GM18519 (cell line): Measurements from ENCODE around the gene PPP3R2.

Experiments used
- ATAC-seq: cut with Tn5 transposase; IDR thresholded peaks from one replicate; pipeline ENCODE4 v1.9.1; 2021; ENCODE audit warnings: mild to moderate bottlenecking, moderate library complexity; ENCODE audit not compliant: unreplicated experiment, low FRiP score

The PPP3R2 gene

GRCh38 chr9:101543098-101543735, 51.6 kb downstream of the PPP3R2 start:
- no peak for ATAC-seq
